GM13977 (cell line): ENCODE measurements around the gene DNAH17.

Experiments
- DNase-seq: peaks from one replicate; pipeline ENCODE4 v3.0.0; 2012; ENCODE audit warnings: low spot score
- in situ Hi-C: fragments of 300-500 bp; cut with MboI; formaldehyde crosslinking; loops from one replicate; pipeline ENCODE4 v1.12.0; 2022; ENCODE audit warnings: low sequenced_read_pairs, low pct_unique_long_range_greater_than_20kb, mixed read lengths, inconsistent platforms; ENCODE audit not compliant: unreplicated experiment
- TF ChIP-seq, protein P1 (sequence below): IDR thresholded peaks from 2 replicates; pipeline ENCODE4 v1.5.1; 2012; ENCODE audit warnings: mild to moderate bottlenecking, control low read depth; ENCODE audit not compliant: insufficient read depth; ENCODE audit errors: extremely low read depth, missing control alignments

The DNAH17 gene

DNA sequence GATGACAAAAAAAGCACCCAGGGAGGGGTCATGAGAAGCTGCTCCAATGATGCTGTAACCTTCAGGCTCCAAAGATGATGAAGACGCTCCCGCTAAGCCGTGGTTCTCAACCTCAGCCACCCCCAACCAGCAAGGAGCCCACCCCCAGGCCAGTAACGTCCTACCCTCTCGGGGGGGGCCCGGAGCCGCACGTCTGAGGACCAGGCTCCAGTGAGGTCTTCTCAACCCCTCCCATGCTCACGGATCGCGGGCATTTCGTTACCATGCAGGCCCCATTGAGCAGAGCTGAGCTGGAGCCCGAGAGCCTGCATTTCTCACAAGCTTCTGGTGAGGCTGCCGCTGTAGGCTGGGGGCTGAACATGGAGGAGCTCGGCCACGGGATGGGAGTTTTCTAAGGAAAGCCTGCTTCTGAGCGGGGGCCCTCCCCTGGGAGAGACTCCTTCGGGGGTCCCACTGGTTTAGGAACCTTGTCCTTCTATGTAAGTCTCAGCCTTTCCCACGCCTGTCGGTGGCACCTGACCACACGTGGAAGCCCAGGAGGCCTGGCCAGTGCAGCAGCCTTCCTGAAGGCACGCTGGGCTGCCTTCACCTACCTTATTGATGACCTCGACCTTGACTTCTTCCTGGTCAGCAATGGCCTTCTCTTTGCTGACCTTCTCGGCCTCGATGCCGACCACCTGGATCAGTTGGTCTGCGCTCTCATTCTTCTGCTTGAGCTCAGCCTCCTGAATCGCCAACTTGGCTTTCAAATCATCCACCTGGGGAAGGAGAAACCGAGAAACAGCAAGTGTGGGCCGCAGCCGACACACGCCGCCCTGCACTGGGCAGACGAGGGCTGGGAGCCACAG is 116.0 kb downstream of the DNAH17 start:
- DNase-seq = no peak
- in situ Hi-C loops = no loop called here
- TF ChIP-seq, protein P1, sequence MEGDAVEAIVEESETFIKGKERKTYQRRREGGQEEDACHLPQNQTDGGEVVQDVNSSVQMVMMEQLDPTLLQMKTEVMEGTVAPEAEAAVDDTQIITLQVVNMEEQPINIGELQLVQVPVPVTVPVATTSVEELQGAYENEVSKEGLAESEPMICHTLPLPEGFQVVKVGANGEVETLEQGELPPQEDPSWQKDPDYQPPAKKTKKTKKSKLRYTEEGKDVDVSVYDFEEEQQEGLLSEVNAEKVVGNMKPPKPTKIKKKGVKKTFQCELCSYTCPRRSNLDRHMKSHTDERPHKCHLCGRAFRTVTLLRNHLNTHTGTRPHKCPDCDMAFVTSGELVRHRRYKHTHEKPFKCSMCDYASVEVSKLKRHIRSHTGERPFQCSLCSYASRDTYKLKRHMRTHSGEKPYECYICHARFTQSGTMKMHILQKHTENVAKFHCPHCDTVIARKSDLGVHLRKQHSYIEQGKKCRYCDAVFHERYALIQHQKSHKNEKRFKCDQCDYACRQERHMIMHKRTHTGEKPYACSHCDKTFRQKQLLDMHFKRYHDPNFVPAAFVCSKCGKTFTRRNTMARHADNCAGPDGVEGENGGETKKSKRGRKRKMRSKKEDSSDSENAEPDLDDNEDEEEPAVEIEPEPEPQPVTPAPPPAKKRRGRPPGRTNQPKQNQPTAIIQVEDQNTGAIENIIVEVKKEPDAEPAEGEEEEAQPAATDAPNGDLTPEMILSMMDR = no peak

- in situ Hi-C loops = no loop called here
- TF ChIP-seq, protein P1 = no peak
- no peak for DNase-seq
Measured at GRCh38 chr17:78460176-78460675, 117.0 kb downstream of the DNAH17 start.

GRCh38 chr17:78459696-78460095 is 117.5 kb downstream of the DNAH17 start:
- TF ChIP-seq, protein P1 = no peak
- DNase-seq = no peak
- in situ Hi-C loops = no loop called here

DNA sequence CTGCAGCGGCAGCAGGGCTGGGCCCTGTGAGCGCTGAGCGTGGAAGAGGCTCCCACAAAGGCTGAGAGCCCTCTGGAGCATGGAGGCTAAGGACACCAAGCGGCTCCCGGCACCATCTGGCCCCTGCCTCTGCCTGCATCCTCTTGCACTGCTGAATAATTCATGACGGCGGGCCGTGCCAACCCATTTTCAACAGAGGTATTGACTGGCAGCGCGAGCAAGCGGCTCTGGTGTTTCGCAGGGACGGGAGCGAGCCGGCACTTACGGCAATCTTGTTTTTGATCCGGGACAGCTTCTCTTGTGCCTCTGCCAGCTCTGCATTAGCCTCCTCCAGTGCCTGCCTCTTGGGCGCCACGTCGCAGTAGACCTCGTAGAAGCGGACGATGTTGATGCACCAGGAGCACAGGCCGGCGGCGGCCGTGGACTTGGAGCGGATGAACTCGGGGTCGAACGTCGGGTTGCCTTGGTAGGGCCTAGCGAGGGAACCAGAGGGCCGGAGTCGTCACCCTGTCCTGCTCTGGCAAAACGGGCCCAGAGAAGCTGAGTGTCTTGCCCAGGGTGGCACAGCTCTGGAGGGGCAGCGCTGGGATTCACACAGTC is 118.4 kb downstream of the DNAH17 start:
- no peak for DNase-seq
- in situ Hi-C loops = no loop called here
- TF ChIP-seq, protein P1 = no peak

DNA sequence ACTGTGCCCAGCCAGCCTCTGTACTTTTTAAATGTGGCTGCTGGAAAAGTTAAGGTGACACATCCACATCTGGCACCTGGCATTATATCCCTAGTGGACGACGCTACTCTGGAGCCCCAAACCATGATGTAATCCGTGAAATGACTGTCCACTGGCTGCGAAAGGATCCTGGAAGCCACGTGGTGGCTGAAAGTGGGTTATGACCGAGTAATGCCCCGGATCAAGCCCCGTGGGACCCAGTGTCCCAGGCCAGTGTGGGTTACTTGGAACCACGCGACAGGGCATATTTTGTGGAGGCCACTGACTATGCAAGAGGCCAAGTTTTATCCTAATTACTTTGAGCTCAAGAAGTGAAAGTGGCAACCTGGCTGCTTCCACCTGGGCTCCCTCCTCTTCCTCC is 119.1 kb downstream of the DNAH17 start:
- in situ Hi-C loops = no loop called here
- DNase-seq = no peak
- TF ChIP-seq, protein P1 = no peak

- in situ Hi-C loops = no loop called here
- no peak for DNase-seq
- TF ChIP-seq, protein P1 = no peak
Measured at GRCh38 chr17:78454346-78454745, 122.8 kb downstream of the DNAH17 start.
